Cerebellar nuclear complex (tissue), 1 donor: ENCODE data around the gene JAKMIP3.

Experiments
- DNase-seq, 2 experiments: peaks; one replicate each; lab custom pipeline; 2025; lab: John Stamatoyannopoulos, UW

JAKMIP3 gene

DNA sequence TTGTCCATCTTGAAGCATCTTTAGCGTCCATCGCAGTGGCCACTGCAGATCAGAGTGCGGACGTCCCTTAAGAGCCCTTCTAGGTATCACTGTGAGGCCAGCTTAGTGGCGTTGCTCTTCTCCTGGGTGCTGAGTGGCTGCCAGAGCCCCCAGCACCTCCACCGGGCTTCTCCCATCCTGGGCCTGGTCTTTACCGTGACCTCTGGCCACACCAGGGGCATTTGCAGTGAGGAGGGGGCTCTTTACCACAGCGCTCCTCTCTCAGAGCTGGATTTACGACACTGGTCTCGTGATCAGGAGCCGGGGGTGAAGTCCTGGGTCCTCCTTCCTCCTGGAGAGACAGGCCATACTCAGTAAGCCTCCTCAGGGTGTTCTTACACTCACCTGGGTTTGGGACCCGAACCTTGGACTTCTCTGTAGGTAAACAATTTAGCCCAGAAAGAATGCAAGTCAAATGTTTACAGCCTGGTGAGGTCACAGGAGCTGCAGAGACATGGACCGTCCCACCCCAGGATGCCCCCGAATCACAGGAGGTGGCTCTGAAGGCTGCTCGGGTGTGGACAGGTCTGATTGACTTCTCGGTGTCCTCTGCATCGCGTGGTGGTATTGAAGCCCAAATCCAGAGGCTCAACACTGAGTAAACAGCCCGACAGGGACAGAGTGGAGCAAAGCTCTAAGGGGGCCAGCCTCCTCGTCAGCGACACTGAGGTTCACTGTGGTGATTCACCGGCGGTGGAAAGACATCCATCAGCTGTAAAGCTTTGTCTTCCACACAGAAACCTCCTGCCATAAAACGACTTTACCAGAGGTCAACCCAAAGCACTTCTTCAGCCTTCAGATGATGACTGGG, 33.0 kb downstream of the JAKMIP3 start:
- DNase-seq: no peak

GRCh38 chr10:132099389-132100090, 33.8 kb downstream of the JAKMIP3 start:
- no peak for DNase-seq

- no peak for DNase-seq
These were observed 34.3 kb downstream of the JAKMIP3 start for GRCh38 chr10:132100091-132100481.

DNA sequence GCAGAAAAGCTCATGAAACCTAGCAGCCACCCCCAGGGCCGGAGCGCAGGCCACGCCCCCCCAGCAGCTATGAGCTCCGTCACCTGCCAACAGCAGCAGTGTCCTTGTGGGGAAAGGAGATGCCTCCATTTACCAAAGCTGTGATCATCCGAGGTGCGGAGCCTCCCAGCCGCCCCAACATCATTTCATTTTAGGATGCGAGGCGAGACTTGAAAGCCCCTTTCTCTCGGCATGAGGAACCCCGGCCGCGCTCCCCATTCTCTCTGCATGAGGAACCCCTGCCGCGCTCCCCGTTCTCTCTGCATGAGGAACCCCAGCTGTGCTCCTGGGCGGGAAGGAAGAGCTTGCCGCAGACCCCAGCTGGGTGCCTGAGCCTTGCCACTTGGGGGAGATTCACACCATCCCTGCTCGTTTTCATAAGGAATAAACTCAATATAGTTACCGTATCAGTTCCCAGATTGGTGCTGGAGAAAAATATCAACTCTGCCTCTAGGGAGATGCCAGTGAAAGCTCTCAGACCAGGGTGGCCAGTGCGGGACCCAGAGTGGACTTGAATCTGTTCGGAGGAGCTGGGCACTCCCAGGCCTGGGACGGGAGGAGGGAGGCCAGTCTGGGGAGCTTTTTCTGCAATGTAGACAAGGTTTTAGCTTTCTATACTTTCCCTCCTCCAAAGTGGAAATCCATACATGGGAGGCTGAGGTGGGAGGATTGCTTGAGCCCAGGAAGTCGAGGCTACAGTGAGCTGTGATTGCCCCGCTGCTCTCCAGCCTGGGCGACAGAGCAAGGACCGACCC, 35.0 kb downstream of the JAKMIP3 start:
- DNase-seq: no peak

GRCh38 chr10:132101529-132101928, 35.8 kb downstream of the JAKMIP3 start:
- DNase-seq: no peak

DNA sequence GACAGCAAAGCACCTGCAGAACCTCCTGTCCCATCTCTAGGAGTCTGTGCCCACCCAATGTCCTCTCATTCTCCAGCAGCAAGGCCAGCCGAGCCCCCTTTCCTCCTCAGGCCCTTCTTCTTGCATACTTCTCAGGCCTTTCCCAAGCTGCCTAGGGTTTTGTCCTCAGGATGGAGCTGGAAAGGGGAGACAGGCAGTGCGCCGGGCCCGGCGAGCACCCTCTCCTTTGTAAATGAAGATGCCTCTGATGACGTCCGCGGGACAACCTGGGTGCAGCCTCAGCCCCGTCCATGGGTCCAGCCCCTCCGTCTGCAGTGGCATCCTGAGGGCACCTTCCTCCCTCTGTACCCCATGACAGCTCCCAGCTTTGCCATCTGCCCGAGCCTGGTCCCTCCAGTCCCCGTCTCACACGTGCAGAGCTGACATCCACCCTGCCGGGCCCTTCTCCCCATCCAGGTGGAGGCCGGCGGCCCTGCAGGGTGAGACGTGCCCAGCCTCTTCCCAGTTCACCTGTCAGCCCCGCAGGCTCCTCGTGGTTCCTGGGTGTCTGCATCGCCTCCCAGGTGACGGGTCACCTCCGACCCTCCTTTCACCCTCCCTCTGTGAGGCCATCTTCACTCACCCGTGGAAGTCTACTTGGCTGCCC, 36.4 kb downstream of the JAKMIP3 start:
- no peak for DNase-seq

DNA sequence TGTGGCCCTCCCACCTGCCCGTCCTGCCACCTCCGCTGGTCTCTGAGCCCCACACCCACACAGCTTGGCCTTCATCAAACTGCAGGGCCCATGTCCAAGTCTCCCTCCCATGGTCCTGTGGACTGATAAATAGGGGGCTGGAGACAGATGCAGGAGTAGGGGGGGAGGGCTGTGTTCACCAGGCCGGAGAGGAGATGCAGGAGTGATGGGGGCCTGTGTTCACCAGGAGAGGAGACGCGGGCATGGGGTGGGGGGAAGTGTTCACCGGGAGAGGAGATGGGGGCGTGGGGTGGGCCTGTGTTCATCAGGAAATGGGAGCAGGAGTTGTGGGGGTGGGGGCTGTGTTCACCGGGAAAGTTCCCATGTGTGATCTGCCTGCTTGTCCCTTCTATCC, 37.0 kb downstream of the JAKMIP3 start:
- no peak for DNase-seq

DNA sequence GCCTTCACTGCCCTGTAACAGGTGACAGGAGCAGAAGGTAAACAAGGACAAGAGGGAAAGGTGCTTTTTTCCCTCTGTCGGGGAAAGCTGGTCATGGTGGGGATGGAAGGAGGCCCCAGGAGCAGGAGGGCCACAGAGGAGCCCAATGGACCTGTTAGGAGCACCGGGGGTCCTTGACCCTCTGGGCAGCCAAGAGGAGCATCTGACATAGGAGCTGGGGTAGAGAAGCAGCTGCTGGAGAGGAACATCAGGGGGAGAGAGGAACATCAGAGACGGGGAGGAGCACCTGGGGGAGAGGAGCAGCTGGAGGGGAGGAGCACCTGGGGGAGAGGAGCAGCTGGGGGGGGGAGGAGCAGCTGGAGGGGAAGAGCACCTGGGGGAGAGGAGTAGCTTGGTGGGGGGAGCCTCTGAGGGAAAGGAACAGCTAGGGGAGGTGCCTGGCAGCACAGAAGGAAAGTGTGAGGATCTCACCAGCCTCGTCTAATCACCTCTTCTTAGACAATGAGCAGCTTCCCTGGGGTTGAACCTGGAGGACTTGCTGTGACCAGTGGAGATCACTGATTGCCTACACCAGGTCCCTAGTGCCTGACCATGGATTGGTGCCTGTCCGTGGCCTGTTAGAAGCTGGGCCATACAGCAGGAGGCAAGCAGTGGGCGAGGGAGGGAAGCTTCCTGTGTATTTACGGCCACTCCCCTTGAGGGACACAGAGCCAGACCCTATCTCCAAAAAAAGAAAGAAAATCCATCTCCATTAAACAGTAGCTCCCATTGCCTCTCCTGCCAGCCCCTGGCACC, 37.6 kb downstream of the JAKMIP3 start:
- no peak for DNase-seq

DNA sequence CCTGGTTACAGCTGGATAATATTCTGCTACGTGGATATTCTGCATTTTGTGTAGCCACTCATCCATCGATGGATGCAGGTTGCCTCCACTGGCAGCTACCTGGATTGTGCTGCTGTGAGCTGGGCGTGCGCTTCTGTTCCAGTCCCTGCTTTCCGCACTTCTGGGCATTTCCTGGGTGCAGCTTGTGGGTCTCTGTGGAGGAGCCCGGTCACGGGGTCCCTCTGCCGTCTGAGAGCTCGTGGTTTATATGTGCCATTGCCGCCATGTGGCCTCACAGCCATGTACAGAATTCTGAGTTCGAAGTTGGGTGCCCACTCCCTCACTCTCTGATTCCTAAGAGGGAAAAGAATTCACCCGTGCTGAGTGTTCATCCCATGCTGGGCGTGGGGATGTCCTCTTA, 38.3 kb downstream of the JAKMIP3 start:
- DNase-seq: no peak

- no peak for DNase-seq
These were observed 38.9 kb downstream of the JAKMIP3 start for GRCh38 chr10:132104471-132105301.

DNA sequence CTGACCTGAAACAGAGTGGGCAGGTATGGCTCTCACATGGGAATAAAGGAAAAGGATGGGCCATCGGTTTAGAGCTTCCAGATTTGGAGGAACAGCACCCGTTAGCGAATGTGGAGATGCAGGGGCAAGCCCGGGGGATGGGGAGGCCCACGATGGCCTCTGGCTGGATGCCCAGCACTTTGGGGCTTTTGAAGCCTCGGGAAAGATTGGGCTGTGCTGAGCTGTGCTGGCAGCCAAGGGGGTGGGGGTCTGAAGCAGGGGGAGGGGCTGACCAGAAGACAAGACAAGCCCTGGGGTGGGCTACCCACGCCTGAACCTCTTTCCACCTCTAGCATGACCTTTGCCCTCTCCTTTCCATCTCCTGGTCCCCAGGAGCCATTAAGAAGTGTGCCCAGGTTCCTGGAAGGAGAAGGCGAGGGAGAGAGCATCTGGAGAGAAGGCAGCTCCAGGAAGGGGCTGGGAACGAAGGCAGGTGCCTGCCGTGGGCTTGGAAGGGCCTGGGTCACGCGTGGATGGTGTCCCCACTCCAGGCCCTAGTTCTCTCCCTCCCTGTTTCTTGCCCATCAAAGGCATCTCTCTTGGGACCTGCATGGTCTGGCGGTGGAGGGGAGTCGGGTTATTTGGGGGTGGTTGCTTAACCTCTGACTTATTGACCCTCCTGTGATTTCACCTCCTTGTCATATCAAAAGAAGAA, 39.7 kb downstream of the JAKMIP3 start:
- no peak for DNase-seq

GRCh38 chr10:132106431-132106830, 40.7 kb downstream of the JAKMIP3 start:
- no peak for DNase-seq

DNA sequence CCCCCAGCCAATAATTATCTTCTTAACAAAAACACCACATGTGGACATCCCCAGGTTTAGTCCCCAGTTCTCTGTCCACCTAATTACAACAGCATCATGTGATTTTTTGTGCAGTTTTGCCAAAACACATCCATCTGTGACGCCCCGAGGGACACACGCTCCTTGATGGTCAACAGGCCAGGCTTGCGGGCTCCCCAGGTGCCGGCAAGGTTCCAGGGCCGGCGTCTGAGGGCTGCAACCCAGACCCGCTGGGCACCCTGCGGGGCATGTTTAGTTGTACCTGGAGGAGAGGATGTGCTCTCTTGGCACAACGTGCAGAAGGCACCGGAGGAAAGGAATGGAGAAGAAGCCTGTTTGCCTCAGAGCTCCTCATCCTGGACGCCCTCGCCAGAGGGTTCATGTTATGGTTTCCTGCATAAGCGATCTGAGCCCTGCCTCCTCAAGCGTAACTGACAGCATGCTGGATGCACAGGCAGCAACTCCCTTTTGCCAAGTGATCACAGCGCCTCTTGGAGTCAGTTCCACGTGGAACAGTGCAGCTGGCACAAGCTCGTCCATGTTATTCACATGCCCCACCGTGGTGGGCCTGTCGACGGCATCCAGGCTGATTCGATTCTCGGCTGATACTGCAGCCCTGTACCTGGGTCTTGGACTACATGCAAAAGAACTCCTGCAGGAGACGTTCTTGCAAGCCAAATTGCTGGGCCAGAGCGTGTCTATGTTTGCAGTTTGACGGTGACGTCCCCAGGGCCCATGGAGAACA, 41.6 kb downstream of the JAKMIP3 start:
- no peak for DNase-seq

DNA sequence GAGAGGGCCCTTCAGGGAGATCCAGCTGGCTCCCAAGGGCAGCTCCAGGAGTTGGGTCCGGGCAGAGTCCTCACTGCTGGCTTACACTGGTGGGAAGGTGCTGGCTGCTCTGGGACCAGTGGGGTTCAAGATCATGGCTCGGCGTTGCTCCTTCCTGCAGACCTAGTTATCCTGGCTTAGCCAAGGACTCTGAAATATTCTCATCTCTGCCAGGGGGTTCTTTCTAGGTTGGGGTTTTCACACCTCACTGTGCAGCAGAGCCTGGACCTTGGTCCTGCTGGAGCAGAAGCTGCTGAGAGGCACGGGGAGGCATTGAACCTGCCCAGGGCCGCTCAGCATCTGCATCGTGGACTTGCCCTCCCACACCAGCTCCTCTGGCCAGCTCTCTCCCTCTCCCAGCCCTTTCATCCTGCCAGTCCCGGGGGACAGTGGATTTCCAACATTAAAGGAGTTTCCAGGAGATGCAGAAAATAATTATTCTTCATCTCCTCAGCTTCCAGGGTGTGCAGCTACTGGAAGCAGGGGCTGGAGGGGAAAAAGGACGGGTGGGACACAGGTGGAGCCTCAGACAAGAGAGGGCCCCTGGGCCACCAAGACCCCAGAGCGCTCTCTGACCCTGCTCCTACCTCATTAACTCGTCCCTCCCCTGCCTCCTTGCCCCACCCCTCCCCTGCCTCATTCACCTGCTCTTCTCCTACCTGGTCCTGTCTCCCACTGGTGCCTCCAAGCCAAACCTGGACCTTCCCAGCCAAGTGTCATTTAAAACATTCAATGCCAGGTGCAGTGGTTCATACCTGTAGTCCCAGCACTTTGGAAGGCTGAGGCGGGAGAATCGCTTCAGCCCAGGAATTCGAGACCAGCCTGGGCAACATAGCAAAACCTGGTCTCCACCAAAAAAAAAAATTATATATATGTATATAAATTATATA, 42.5 kb downstream of the JAKMIP3 start:
- DNase-seq: no peak

- no peak for DNase-seq
These were observed 43.8 kb downstream of the JAKMIP3 start for GRCh38 chr10:132109341-132110110.

DNA sequence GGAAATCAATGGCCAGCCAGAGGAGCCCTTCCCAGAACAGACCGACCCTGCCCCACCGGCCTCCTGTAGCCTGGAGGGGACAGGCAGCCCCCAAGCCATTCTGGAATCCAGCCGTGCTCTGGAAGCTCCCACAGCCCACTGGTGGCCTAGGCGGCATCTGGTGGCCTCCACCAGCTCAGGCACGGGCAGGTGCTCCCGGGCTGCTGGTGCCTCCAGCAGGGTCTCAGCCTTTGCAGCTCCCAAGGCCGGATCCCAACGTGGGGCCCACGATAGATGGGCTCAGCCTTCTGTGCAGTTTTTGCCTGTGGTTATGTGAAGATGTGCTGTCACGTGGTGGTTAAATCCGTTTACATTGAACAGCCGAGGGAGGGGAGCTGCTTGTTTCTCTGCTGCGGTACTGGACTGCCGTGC, 44.4 kb downstream of the JAKMIP3 start:
- DNase-seq: no peak

GRCh38 chr10:132110713-132111112, 45.0 kb downstream of the JAKMIP3 start:
- DNase-seq: no peak
